Neural progenitor cell (in vitro differentiated cells): ENCODE results near the gene AIF1L.

Experiments used
- CTCF ChIP-seq: fragments of 200-600 bp; sonication (generic); IDR thresholded peaks from 2 replicates; pipeline ENCODE4 v1.5.1; 2017; ENCODE audit warnings: antibody characterized with exemption, mild to moderate bottlenecking
- EZH2phosphoT487 ChIP-seq: fragments of 200-600 bp; sonication (generic); IDR thresholded peaks from 2 replicates; pipeline ENCODE4 v1.6.1; 2017; ENCODE audit warnings: antibody characterized with exemption

GRCh38 chr9:131140550-131140949, 44.2 kb downstream of the AIF1L start:
- TF ChIP-seq CTCF (no peak), EZH2phosphoT487 (no peak)
